Right atrium auricular region (tissue), 2 donors: ENCODE results near the gene ZNF488. TPM values are rescaled to one million over a fixed set of nuclear protein-coding genes. Genes with fewer than 3 reads are reported as not detected.
"Not testable (repeated sequence)": the region's sequence is repeated elsewhere in the genome, so short reads cannot be mapped to it uniquely, and the experiment has no call there.

Experiments used
- DNase-seq: peaks from one replicate; pipeline ENCODE4 v3.0.0-alpha.2; 2019; ENCODE audit warnings: low spot score
- H3K27ac ChIP-seq, 2 donors: fragments of 200-600 bp; sonication (generic); 1 replicate in 1 of 2; 2 replicates in 1 of 2; pipeline ENCODE4 v1.5.1; 2016 to 2019
- H3K27me3 ChIP-seq, 2 donors: fragments of 200-600 bp; sonication (generic); one replicate each; pipeline versions ENCODE4 v1.5.1 to v1.6.0; 2017 to 2019
- H3K36me3 ChIP-seq: fragments of 200-600 bp; sonication (generic); one replicate; pipeline ENCODE4 v1.5.1; 2016
- H3K4me1 ChIP-seq, 2 donors: fragments of 200-600 bp; sonication (generic); one replicate each; pipeline versions ENCODE4 v1.5.1 to v1.6.0; 2017 to 2019
- H3K4me3 ChIP-seq, 2 donors: fragments of 200-600 bp; sonication (generic); 1 replicate in 1 of 2; 2 replicates in 1 of 2; pipeline ENCODE4 v1.5.1; 2017 to 2019; ENCODE audit warnings: mild to moderate bottlenecking in 1 of 2, moderate library complexity in 1 of 2
- H3K9me3 ChIP-seq, 2 donors: fragments of 200-600 bp; sonication (generic); one replicate each; pipeline ENCODE4 v1.5.1; 2019
- total RNA-seq, 2 donors: library from RNA; depleted of rRNA; stranded (reverse); fragments of >200 nt; gene quantifications; one replicate each; pipeline ENCODE4 v1.1.0, GENCODE V29; 2016
- TF ChIP-seq, protein P1 (sequence below), 2 donors: fragments of 200-600 bp; sonication (generic); IDR thresholded peaks; one replicate each; pipeline ENCODE4 v1.5.1; 2019; ENCODE audit warnings: antibody characterized with exemption in 2 of 2

ZNF488 gene
- total RNA-seq, 2 donors from 2014 or later, result not detected

DNA sequence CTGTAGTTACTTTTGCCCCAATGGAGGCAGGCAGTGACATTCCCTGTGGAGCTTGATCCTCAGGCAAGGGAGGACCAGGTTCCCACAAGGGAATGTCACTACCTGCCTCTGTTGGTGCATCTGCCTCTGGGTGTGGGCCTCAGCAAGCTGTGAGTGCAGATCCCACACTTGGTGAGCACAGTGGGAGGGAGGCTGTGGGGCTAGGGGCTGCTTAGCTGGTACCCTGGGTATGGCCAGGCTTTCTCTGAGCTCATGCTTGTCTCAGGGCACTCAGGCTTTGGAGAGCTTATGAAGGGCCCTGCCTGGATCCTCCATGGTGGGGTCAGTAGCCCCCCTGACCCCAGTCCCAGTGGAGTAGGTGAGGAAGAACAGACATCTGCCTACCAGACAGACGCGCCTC lies 16.2 kb upstream of the ZNF488 start:
- TF ChIP-seq, protein P1, sequence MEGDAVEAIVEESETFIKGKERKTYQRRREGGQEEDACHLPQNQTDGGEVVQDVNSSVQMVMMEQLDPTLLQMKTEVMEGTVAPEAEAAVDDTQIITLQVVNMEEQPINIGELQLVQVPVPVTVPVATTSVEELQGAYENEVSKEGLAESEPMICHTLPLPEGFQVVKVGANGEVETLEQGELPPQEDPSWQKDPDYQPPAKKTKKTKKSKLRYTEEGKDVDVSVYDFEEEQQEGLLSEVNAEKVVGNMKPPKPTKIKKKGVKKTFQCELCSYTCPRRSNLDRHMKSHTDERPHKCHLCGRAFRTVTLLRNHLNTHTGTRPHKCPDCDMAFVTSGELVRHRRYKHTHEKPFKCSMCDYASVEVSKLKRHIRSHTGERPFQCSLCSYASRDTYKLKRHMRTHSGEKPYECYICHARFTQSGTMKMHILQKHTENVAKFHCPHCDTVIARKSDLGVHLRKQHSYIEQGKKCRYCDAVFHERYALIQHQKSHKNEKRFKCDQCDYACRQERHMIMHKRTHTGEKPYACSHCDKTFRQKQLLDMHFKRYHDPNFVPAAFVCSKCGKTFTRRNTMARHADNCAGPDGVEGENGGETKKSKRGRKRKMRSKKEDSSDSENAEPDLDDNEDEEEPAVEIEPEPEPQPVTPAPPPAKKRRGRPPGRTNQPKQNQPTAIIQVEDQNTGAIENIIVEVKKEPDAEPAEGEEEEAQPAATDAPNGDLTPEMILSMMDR (IDR thresholded peaks at IDR 0.05), result no peak
- H3K4me3 ChIP-seq, result no peak overlapping the region
- no peak for DNase-seq

DNA sequence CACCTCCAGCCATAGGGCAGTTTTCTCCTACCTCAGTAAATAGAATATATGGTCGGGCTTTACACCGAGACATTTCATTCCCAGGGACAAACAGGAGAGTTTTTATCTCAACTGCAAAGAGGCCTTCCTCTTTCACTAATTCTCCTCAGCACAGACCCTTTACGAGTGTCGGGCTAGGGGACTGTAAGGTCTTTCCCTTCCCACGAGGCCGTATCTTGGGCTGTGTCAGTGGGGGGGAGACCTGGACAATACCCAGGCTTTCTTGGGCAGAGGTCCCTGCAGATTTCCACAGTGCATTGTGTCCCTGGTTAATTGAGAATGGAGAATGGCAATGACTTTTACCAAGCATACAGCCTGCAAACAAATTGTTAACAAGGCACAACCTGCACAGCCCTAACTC lies 13.2 kb upstream of the ZNF488 start:
- H3K27ac ChIP-seq, result no peak overlapping the region
- H3K4me1 ChIP-seq, result peaks cover 0 to 5% of the 10 kb centered on the region in 2 donors
- no peaks in the 10 kb centered on the region for H3K27me3 ChIP-seq
- H3K4me3 ChIP-seq, result no peak overlapping the region
- no peak for DNase-seq
- no peaks in the 10 kb centered on the region for H3K36me3 ChIP-seq
- H3K9me3 ChIP-seq, result no peaks in the 10 kb centered on the region
- TF ChIP-seq, protein P1 (IDR thresholded peaks at IDR 0.05), result no peak

More for the DNA sequence above, 16.2 kb upstream of the ZNF488 start:
- Histone ChIP-seq H3K27ac (no peak overlapping the region), H3K4me1 (peaks cover 0 to 22% of the 10 kb centered on the region in 2 donors), H3K36me3 (no peaks in the 10 kb centered on the region), H3K27me3 (no peaks in the 10 kb centered on the region), H3K9me3 (no peaks in the 10 kb centered on the region)

DNA sequence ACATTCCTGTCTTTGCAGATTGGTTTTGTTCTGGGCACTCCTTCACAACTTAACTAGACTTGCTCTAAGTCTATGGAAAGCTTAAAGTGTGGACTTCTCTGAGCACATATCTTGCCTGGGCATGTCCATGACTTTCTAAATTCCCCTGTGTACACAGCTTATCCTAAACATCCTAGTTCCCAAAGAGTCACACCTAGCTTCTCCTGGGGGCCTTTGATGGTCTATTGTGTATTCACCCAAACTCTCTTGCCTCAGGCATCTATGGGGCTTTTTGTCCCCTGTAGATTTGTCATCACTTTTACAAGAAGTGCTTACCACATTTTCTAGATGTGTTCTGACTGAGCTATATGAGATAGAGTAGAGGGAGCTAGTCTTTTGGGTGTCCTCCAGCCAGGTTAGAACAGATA lies 12.2 kb upstream of the ZNF488 start:
- H3K9me3 ChIP-seq, result no peaks in the 10 kb centered on the region
- H3K27ac ChIP-seq, result no peak overlapping the region
- no peak for DNase-seq
- no peaks in the 10 kb centered on the region for H3K36me3 ChIP-seq
- H3K4me3 ChIP-seq, result no peak overlapping the region
- no peaks in the 10 kb centered on the region for H3K4me1 ChIP-seq
- TF ChIP-seq, protein P1 (IDR thresholded peaks at IDR 0.05), result no peak
- H3K27me3 ChIP-seq, result no peaks in the 10 kb centered on the region

- no peaks in the 10 kb centered on the region for H3K9me3 ChIP-seq
- TF ChIP-seq, protein P1 (IDR thresholded peaks at IDR 0.05), result no peak
- no peak overlapping the region for H3K4me3 ChIP-seq
- no peaks in the 10 kb centered on the region for H3K36me3 ChIP-seq
- no peak for DNase-seq
- no peak overlapping the region for H3K27ac ChIP-seq
- no peaks in the 10 kb centered on the region for H3K27me3 ChIP-seq
- H3K4me1 ChIP-seq, result no peaks in the 10 kb centered on the region
These were observed 5.5 kb upstream of the ZNF488 start for GRCh38 chr10:47389619-47390018.

DNA sequence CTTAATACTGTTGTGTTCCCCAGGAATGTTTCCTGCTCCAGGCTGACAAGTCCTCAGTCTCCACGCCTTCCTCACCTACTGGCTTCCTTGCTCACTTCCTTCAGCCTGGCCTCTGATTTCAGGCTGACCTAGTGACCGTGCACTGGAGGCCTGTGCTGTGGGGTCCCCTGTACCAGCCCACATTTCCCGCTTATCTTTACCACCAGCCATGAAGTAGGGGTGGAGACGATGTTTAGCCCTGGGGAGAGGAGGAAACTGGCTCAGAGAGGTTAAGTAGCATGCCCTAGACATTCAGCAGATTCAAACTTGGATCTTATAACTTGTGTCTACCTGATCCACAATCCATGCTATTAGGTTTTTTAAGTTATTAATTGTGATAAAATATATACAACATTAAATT lies 4.8 kb upstream of the ZNF488 start:
- no peak for DNase-seq

GRCh38 chr10:47386104-47386503 lies 2.0 kb upstream of the ZNF488 start:
- not testable (repeated sequence) for DNase-seq, H3K27ac ChIP-seq, H3K9me3 ChIP-seq, H3K36me3 ChIP-seq, H3K4me3 ChIP-seq, H3K27me3 ChIP-seq, H3K4me1 ChIP-seq

More for the DNA sequence above, 4.8 kb upstream of the ZNF488 start:
- H3K4me1 ChIP-seq, result peaks cover 0 to 2% of the 10 kb centered on the region in 2 donors
- no peak overlapping the region for H3K27ac ChIP-seq
- no peaks in the 10 kb centered on the region for H3K27me3 ChIP-seq
- H3K9me3 ChIP-seq, result no peaks in the 10 kb centered on the region
- TF ChIP-seq, protein P1 (IDR thresholded peaks at IDR 0.05), result no peak
- no peaks in the 10 kb centered on the region for H3K36me3 ChIP-seq
- H3K4me3 ChIP-seq, result no peak overlapping the region
